IMR-90 (cell line): ENCODE measurements around the gene CCL4L2. TPM values are rescaled to one million over a fixed set of nuclear protein-coding genes. Genes with fewer than 3 reads are reported as not detected.

Experiments
- ATAC-seq: fragments of 200-7000 bp; cut with Tn5 transposase; 2 replicates; pipeline ENCODE4 v1.9.1; 2020; ENCODE audit warnings: low read depth, mild to moderate bottlenecking, moderate library complexity
- BruUV-seq: library from RNA; stranded (reverse); fragments of 400-500 nt; replicated peaks from 2 replicates; lab custom pipeline; 2021; lab: Mats Ljungman, UMichigan
- CTCF ChIA-PET: fragments of 300-600 bp; formaldehyde crosslinking; extraction: SDS; loops from one replicate; lab custom pipeline; 2021; ENCODE audit warnings: antibody characterized with exemption; lab: Yijun Ruan, JAX
- POLR2A ChIA-PET: fragments of 300-600 bp; sonication (Branson Sonifier 250); formaldehyde crosslinking; loops from one replicate; lab custom pipeline; 2022; ENCODE audit warnings: antibody characterized with exemption; ENCODE audit not compliant: unreplicated experiment; lab: Charles Lee
- DNase-seq: peaks from one replicate; pipeline ENCODE4 v3.0.0; 2013
- H2AFZ ChIP-seq: replicated peaks from 2 replicates; pipeline ENCODE3; 2013; ENCODE audit warnings: low read length, mild to moderate bottlenecking; ENCODE audit not compliant: poor library complexity
- H2AK5ac ChIP-seq: 2 replicates; pipeline ENCODE4 v1.6.1; 2013; ENCODE audit warnings: low read depth, low read length, inconsistent platforms
- H2AK9ac ChIP-seq: replicated peaks from 2 replicates; pipeline ENCODE3; 2013; ENCODE audit warnings: mild to moderate bottlenecking, low read depth, low read length, moderate library complexity; ENCODE audit not compliant: poor library complexity
- H2BK120ac ChIP-seq: 2 replicates; pipeline ENCODE4 v1.6.1; 2013; ENCODE audit warnings: low read depth, low read length, inconsistent platforms
- H2BK15ac ChIP-seq: 3 replicates; pipeline ENCODE4 v1.6.1; 2013; ENCODE audit warnings: low read depth, low read length, inconsistent platforms
- H2BK20ac ChIP-seq: 2 replicates; pipeline ENCODE4 v1.6.1; 2013; ENCODE audit warnings: low read depth, mild to moderate bottlenecking, inconsistent platforms, low read length, moderate library complexity
- H2BK5ac ChIP-seq: 2 replicates; pipeline ENCODE4 v1.6.1; 2013; ENCODE audit warnings: mild to moderate bottlenecking, low read depth, low read length, inconsistent platforms; ENCODE audit not compliant: poor library complexity, severe bottlenecking
- H3K14ac ChIP-seq: replicated peaks from 2 replicates; pipeline ENCODE4 v1.6.1; 2013; ENCODE audit warnings: low read depth, low read length, inconsistent platforms
- H3K18ac ChIP-seq: 2 replicates; pipeline ENCODE4 v1.6.1; 2013; ENCODE audit warnings: low read depth, low read length, control low read depth
- H3K23ac ChIP-seq: 2 replicates; pipeline ENCODE4 v1.6.1; 2013; ENCODE audit warnings: low read depth, low read length, inconsistent platforms
- H3K27ac ChIP-seq: 2 replicates; pipeline ENCODE4 v1.5.1; 2013; ENCODE audit warnings: mild to moderate bottlenecking, control low read depth, low read length; ENCODE audit not compliant: insufficient read depth
- H3K27me3 ChIP-seq: 2 replicates; pipeline ENCODE4 v1.6.1; 2013; ENCODE audit warnings: low read length; ENCODE audit not compliant: control insufficient read depth, insufficient read depth
- H3K36me3 ChIP-seq: 2 replicates; pipeline ENCODE4 v1.6.1; 2013; ENCODE audit warnings: low read length, mixed read lengths; ENCODE audit not compliant: control insufficient read depth, insufficient read depth
- H3K4ac ChIP-seq: 2 replicates; pipeline ENCODE4 v1.6.1; 2013; ENCODE audit warnings: low read depth, low read length, inconsistent platforms
- H3K4me1 ChIP-seq: 2 replicates; pipeline ENCODE4 v1.6.1; 2013; ENCODE audit warnings: low read length, mixed read lengths; ENCODE audit not compliant: control insufficient read depth, insufficient read depth
- H3K4me2 ChIP-seq: 2 replicates; pipeline ENCODE4 v1.6.1; 2013; ENCODE audit warnings: low read depth, mild to moderate bottlenecking, control low read depth, low read length, moderate library complexity
- H3K4me3 ChIP-seq: 2 replicates; pipeline ENCODE4 v1.5.1; 2013; ENCODE audit warnings: low read depth, mild to moderate bottlenecking, control low read depth, low read length, moderate library complexity; ENCODE audit not compliant: insufficient read depth
- H3K56ac ChIP-seq: 2 replicates; pipeline ENCODE4 v1.6.1; 2013; ENCODE audit warnings: low read length, inconsistent platforms; ENCODE audit not compliant: insufficient read depth; ENCODE audit errors: extremely low read depth
- H3K79me1 ChIP-seq, 2 experiments: 2 replicates each; pipeline ENCODE4 v1.6.1; 2013; ENCODE audit warnings: low read length in 2 of 2, inconsistent platforms in 1 of 2, low read depth in 1 of 2
- H3K9ac ChIP-seq: 2 replicates; pipeline ENCODE4 v1.6.1; 2013; ENCODE audit warnings: low read depth, low read length, control low read depth
- H3K9me1 ChIP-seq: 2 replicates; pipeline ENCODE4 v1.6.1; 2013; ENCODE audit warnings: low read length, inconsistent platforms; ENCODE audit not compliant: insufficient read depth
- H3K9me3 ChIP-seq: 2 replicates; pipeline ENCODE4 v1.6.1; 2013; ENCODE audit warnings: low read length; ENCODE audit not compliant: control insufficient read depth, insufficient read depth
- H4K20me1 ChIP-seq: 2 replicates; pipeline ENCODE4 v1.6.1; 2013; ENCODE audit warnings: low read length, inconsistent platforms; ENCODE audit not compliant: insufficient read depth
- H4K5ac ChIP-seq: 2 replicates; pipeline ENCODE4 v1.6.1; 2013; ENCODE audit warnings: mild to moderate bottlenecking, low read depth, low read length, control low read depth
- H4K8ac ChIP-seq, 2 experiments: 2 replicates each; pipeline ENCODE4 v1.6.1; 2013; ENCODE audit warnings: low read depth in 2 of 2, low read length in 2 of 2, control low read depth in 1 of 2, inconsistent platforms in 1 of 2
- H4K91ac ChIP-seq: 2 replicates; pipeline ENCODE4 v1.6.1; 2013; ENCODE audit warnings: low read depth, low read length, inconsistent platforms; ENCODE audit not compliant: insufficient read depth
- BHLHE40 ChIP-seq: fragments of 150-350 bp; IDR thresholded peaks from 2 replicates; pipeline ENCODE4 v1.6.1; 2016; ENCODE audit warnings: mild to moderate bottlenecking, low read depth, low read length
- MAFK ChIP-seq: IDR thresholded peaks from 2 replicates; pipeline ENCODE4 v1.6.1; 2012; ENCODE audit warnings: low read depth, low read length, improper control_type of control experiment
- WGBS, 2 experiments: methylation state at CpG; one replicate each; pipeline versions ENCODE4 v1.1.5 to v1.1.7; 2013; ENCODE audit warnings: missing lambda C conversion rate in 2 of 2; ENCODE audit not compliant: insufficient read length in 1 of 2; ENCODE audit errors: extremely low coverage in 2 of 2; 5-methylcytosine and 5-hydroxymethylcytosine counted together
- dilution Hi-C: fragments of 300-500 bp; cut with HindIII; formaldehyde crosslinking; loops from one replicate; pipeline ENCODE4 v1.14.3; 2018; ENCODE audit warnings: low sequenced_read_pairs; ENCODE audit not compliant: unreplicated experiment
- in situ Hi-C: fragments of 300-500 bp; cut with MboI; formaldehyde crosslinking; loops from 3 replicates; pipeline ENCODE4 v1.14.3; 2019; ENCODE audit warnings: low sequenced_read_pairs, inconsistent platforms, mixed read lengths
- intact Hi-C: fragments of 100-400 bp; cut with micrococcal nuclease; formaldehyde crosslinking; loops from 2 replicates; pipeline ENCODE4 v1.10.0; 2022
- polyA plus RNA-seq, 3 experiments: library from polyadenylated mRNA; depleted of rRNA; stranded (reverse); fragments of >200 nt; gene quantifications; 2 replicates each; pipeline ENCODE4 v1.2.3, GENCODE V29; 2012; ENCODE audit warnings: low replicate concordance in 1 of 3
- total RNA-seq: library from RNA; depleted of rRNA; stranded (reverse); fragments of >200 nt; gene quantifications from 2 replicates; pipeline ENCODE4 v1.2.3, GENCODE V29; 2012

CCL4L2 gene
- total and polyA plus RNA-seq, 2 of the 4 experiments (the other 2 are of a cell fraction): not detected

DNA sequence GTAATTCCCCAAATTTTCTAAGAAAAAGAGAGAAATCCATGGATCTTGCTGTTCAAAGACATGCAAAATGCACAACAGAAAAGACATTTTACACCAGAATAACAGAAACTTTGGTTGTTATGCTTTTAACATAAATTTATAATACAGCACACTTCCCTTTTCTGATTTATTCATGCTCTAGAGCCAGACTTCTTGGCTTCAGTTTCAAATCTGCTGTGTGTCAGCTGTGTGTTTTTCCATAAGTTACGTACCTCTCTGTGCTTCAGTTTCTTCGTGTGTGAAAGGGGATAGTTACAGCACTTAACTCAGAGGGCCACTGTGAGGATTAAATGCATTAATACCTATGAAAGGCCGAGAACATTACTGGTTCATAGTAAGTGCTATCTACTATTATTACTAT, 7.5 kb upstream of the CCL4L2 start:
- Histone ChIP-seq H3K4me2 (no peak overlapping the region), H3K27me3 (peaks cover 3% of the 10 kb centered on the region; the same call in 1 of the 2 replicates), H3K9me1 (no peaks in the 10 kb centered on the region), H2AK5ac (no peak overlapping the region), H2BK20ac (no peak overlapping the region), H4K91ac (no peak overlapping the region), H4K20me1 (no peaks in the 10 kb centered on the region), H3K36me3 (no peaks in the 10 kb centered on the region), H2BK120ac (no peak overlapping the region), H2AK9ac (no peak overlapping the region), H3K23ac (no peak overlapping the region), H3K79me1 (no peaks in the 10 kb centered on the region), H2AFZ (no peak overlapping the region), H3K27ac (no peak overlapping the region), H3K4ac (no peak overlapping the region), H3K56ac (no peak overlapping the region), H4K8ac (no peak overlapping the region), H3K18ac (no peak overlapping the region), H3K14ac (no peak overlapping the region), H4K5ac (no peak overlapping the region), H2BK5ac (no peak overlapping the region), H3K4me3 (no peak overlapping the region), H3K4me1 (no peaks in the 10 kb centered on the region), H2BK15ac (no peak overlapping the region), H3K9me3 (no peaks in the 10 kb centered on the region), H3K9ac (no peak overlapping the region)
- dilution Hi-C loops: no loop called here
- TF ChIP-seq BHLHE40: no peak
- no peak for TF ChIP-seq MAFK
- CTCF ChIA-PET: no interaction called here
- in situ Hi-C loops: loop anchor here (25.0 kb wide), 1 partner anchor 259 kb away; no protein-coding TSS in a partner anchor
- WGBS, 2 experiments: no CpG with 5 or more reads among the region's 3 CpGs
- no TSS peak for BruUV-seq
- DNase-seq: no peak
- no peak for ATAC-seq
- POLR2A ChIA-PET: no interaction called here
- intact Hi-C loops: loop anchor here (5.0 kb wide), 1 partner anchor 56 kb away; no protein-coding TSS in a partner anchor
